BLaER1 treated with 17β-estradiol and CSF1 and Interleukin-3, amounts not matched to agents 10 nM and 100 nM (cell line): ENCODE data around the gene MYH13.

Source experiments
- H3K27ac ChIP-seq, 11 experiments: shearing (Covaris generic); formaldehyde crosslinking; 2 replicates each; pipeline ENCODE4 v1.8.1; 2022
- H3K27me3 ChIP-seq, 11 experiments: shearing (Covaris generic); formaldehyde crosslinking; 2 replicates each; pipeline ENCODE4 v1.8.1; 2022
- H3K36me3 ChIP-seq, 11 experiments: shearing (Covaris generic); formaldehyde crosslinking; 2 replicates each; pipeline ENCODE4 v1.8.1; 2022
- H3K4me1 ChIP-seq, 10 experiments: shearing (Covaris generic); formaldehyde crosslinking; 2 replicates each; pipeline ENCODE4 v1.8.1; 2022
- H3K4me2 ChIP-seq, 11 experiments: shearing (Covaris generic); formaldehyde crosslinking; 2 replicates each; pipeline ENCODE4 v1.8.1; 2022
- H3K4me3 ChIP-seq, 10 experiments: shearing (Covaris generic); formaldehyde crosslinking; 2 replicates each; pipeline ENCODE4 v1.8.1; 2022
- H3K9ac ChIP-seq, 11 experiments: shearing (Covaris generic); formaldehyde crosslinking; 2 replicates each; pipeline ENCODE4 v1.8.1; 2022
- H3K9me3 ChIP-seq, 11 experiments: shearing (Covaris generic); formaldehyde crosslinking; replicated peaks in 1 of 11; 2 replicates each; pipeline ENCODE4 v1.8.1; 2022
- H4K20me1 ChIP-seq, 11 experiments: shearing (Covaris generic); formaldehyde crosslinking; 2 replicates each; pipeline ENCODE4 v1.8.1; 2022
- Cebpa-rat ChIP-seq, 11 experiments: shearing (Covaris generic); IDR thresholded peaks; 2 replicates each; pipeline ENCODE4 v1.8.1; 2022

Gene MYH13

GRCh38 chr17:10261098-10261497, 111.7 kb downstream of the MYH13 start:
- Histone ChIP-seq H4K20me1 (no peaks in the 10 kb centered on the region), H3K27me3 (no peaks in the 10 kb centered on the region), H3K9ac (no peak overlapping the region), H3K4me3 (no peak overlapping the region), H3K4me2 (no peak overlapping the region), H3K4me1 (peaks cover 0 to under 1% (median 0%) of the 10 kb centered on the region in 10 experiments; a peak in 1 of 20 replicates), H3K27ac (no peak overlapping the region), H3K36me3 (no peaks in the 10 kb centered on the region), H3K9me3 (no peaks in the 10 kb centered on the region)
- no peak for TF ChIP-seq Cebpa-rat (IDR thresholded peaks at IDR 0.05)

- H3K9me3 ChIP-seq: no peaks in the 10 kb centered on the region
- no peaks in the 10 kb centered on the region for H3K36me3 ChIP-seq
- TF ChIP-seq Cebpa-rat (IDR thresholded peaks at IDR 0.05): no peak
Measured at GRCh38 chr17:10251212-10251948, 121.4 kb downstream of the MYH13 start.

More at GRCh38 chr17:10251212-10251948, 121.4 kb downstream of the MYH13 start:
- H3K27me3 ChIP-seq: no peaks in the 10 kb centered on the region
- H3K9ac ChIP-seq: peak overlapping the region in 8 of 11 experiments; percentile 0 to 72 (median 47); a peak in 15 of 22 replicates
- H3K4me2 ChIP-seq: peak overlapping the region; percentile 50 to 94 (median 70)
- no peaks in the 10 kb centered on the region for H4K20me1 ChIP-seq
- peaks cover 15 to 35% (median 20%) of the 10 kb centered on the region in 10 experiments for H3K4me1 ChIP-seq
- H3K4me3 ChIP-seq: peak overlapping the region in 3 of 10 experiments; percentile 7 to 29 (median 13); a peak in 4 of 20 replicates
- peak overlapping the region; percentile 2 to 66 (median 42); a peak in 16 of 22 replicates for H3K27ac ChIP-seq
